H9 (cell line): Measurements from ENCODE around the gene CCDC9B. TPM values are rescaled to one million over a fixed set of nuclear protein-coding genes. Genes with fewer than 3 reads are reported as not detected.

Experiments
- DNase-seq: peaks from one replicate; pipeline ENCODE4 v3.0.0-alpha.2; 2017
- H2AFZ ChIP-seq: one replicate; pipeline ENCODE4 v1.6.1; 2013; ENCODE audit warnings: mild to moderate bottlenecking, low read length, control low read depth, moderate library complexity
- H2AK5ac ChIP-seq: 2 replicates; pipeline ENCODE4 v1.6.1; 2013; ENCODE audit warnings: low read length, control low read depth, mixed read lengths; ENCODE audit not compliant: insufficient read length
- H2BK120ac ChIP-seq: one replicate; pipeline ENCODE4 v1.6.1; 2013; ENCODE audit warnings: low read depth, mild to moderate bottlenecking, low read length, control low read depth, inconsistent platforms; ENCODE audit not compliant: poor library complexity, severe bottlenecking
- H2BK12ac ChIP-seq: 2 replicates; pipeline ENCODE4 v1.6.1; 2013; ENCODE audit warnings: low read length, control low read depth, mixed read lengths, low read depth; ENCODE audit not compliant: insufficient read length
- H2BK15ac ChIP-seq: 2 replicates; pipeline ENCODE4 v1.6.1; 2013; ENCODE audit warnings: low read depth, low read length, control low read depth
- H2BK20ac ChIP-seq: one replicate; pipeline ENCODE4 v1.6.1; 2013; ENCODE audit warnings: low read depth, mild to moderate bottlenecking, low read length, control low read depth, inconsistent platforms; ENCODE audit not compliant: poor library complexity, severe bottlenecking
- H2BK5ac ChIP-seq: 2 replicates; pipeline ENCODE4 v1.6.1; 2013; ENCODE audit warnings: low read length, control low read depth, mixed read lengths; ENCODE audit not compliant: insufficient read length
- H3K14ac ChIP-seq: 2 replicates; pipeline ENCODE4 v1.6.1; 2013; ENCODE audit warnings: low read length, control low read depth; ENCODE audit not compliant: insufficient read depth
- H3K18ac ChIP-seq: 2 replicates; pipeline ENCODE4 v1.6.1; 2013; ENCODE audit warnings: low read depth, mild to moderate bottlenecking, mixed read lengths, low read length, control low read depth; ENCODE audit not compliant: insufficient read length
- H3K23ac ChIP-seq: 2 replicates; pipeline ENCODE4 v1.6.1; 2013; ENCODE audit warnings: low read length, control low read depth, mixed read lengths, low read depth; ENCODE audit not compliant: insufficient read length
- H3K23me2 ChIP-seq: 2 replicates; pipeline ENCODE4 v1.6.1; 2013; ENCODE audit warnings: low read depth, mild to moderate bottlenecking, mixed read lengths, low read length, control low read depth; ENCODE audit not compliant: insufficient read length, poor library complexity, severe bottlenecking
- H3K27ac ChIP-seq: 2 replicates; pipeline ENCODE4 v1.5.1; 2013; ENCODE audit warnings: low read length, control low read depth, mixed read lengths, low read depth; ENCODE audit not compliant: insufficient read length
- H3K27me3 ChIP-seq: 2 replicates; pipeline ENCODE4 v1.6.1; 2013; ENCODE audit warnings: low read length, control low read depth, inconsistent platforms; ENCODE audit not compliant: insufficient read depth
- H3K4ac ChIP-seq: 2 replicates; pipeline ENCODE4 v1.6.1; 2013; ENCODE audit warnings: low read depth, mild to moderate bottlenecking, control low read depth, inconsistent platforms, low read length, moderate library complexity
- H3K4me1 ChIP-seq: 2 replicates; pipeline ENCODE4 v1.6.1; 2013; ENCODE audit warnings: low read length, control low read depth, inconsistent platforms; ENCODE audit not compliant: insufficient read depth
- H3K4me2 ChIP-seq: 2 replicates; pipeline ENCODE4 v1.6.1; 2013; ENCODE audit warnings: low read length, control low read depth, mixed read lengths; ENCODE audit not compliant: insufficient read length, insufficient read depth
- H3K56ac ChIP-seq: 2 replicates; pipeline ENCODE4 v1.6.1; 2013; ENCODE audit warnings: low read depth, mild to moderate bottlenecking, mixed read lengths, low read length, control low read depth; ENCODE audit not compliant: insufficient read length
- H3K79me1 ChIP-seq: 2 replicates; pipeline ENCODE4 v1.6.1; 2013; ENCODE audit warnings: low read depth, mild to moderate bottlenecking, moderate library complexity, low read length, control low read depth, inconsistent platforms; ENCODE audit not compliant: insufficient read depth, poor library complexity, severe bottlenecking
- H3K79me2 ChIP-seq: 2 replicates; pipeline ENCODE4 v1.6.1; 2013; ENCODE audit warnings: low read length, control low read depth, inconsistent platforms; ENCODE audit not compliant: insufficient read depth
- H3K9ac ChIP-seq: 2 replicates; pipeline ENCODE4 v1.6.1; 2013; ENCODE audit warnings: low read length, control low read depth, mixed read lengths; ENCODE audit not compliant: insufficient read length; ENCODE audit errors: extremely low read depth
- H3K9me3 ChIP-seq: one replicate; pipeline ENCODE4 v1.6.1; 2013; ENCODE audit warnings: low read depth, low read length, inconsistent platforms; ENCODE audit not compliant: control insufficient read depth
- H3T11ph ChIP-seq: one replicate; pipeline ENCODE4 v1.6.1; 2013; ENCODE audit warnings: mild to moderate bottlenecking, low read length, control low read depth, inconsistent platforms
- H4K20me1 ChIP-seq: one replicate; pipeline ENCODE4 v1.6.1; 2013; ENCODE audit not compliant: control insufficient read depth, insufficient read length, insufficient read depth
- H4K5ac ChIP-seq: 2 replicates; pipeline ENCODE4 v1.6.1; 2013; ENCODE audit warnings: low read depth, mild to moderate bottlenecking, mixed read lengths, low read length, control low read depth; ENCODE audit not compliant: insufficient read length
- H4K8ac ChIP-seq: replicated peaks from 2 replicates; pipeline ENCODE4 v1.6.1; 2013; ENCODE audit warnings: low read length, control low read depth, mixed read lengths, low read depth; ENCODE audit not compliant: insufficient read length
- H4K91ac ChIP-seq: 2 replicates; pipeline ENCODE4 v1.6.1; 2013; ENCODE audit warnings: low read depth, mild to moderate bottlenecking, moderate library complexity, mixed read lengths, low read length, control low read depth; ENCODE audit not compliant: insufficient read length
- H3K27ac Mint-ChIP-seq, 3 experiments: 2 replicates in 2 of 3; 3 replicates in 1 of 3; pipeline ENCODE4 v1.8.0; 2020 to 2021; ENCODE audit warnings: mixed read lengths in 3 of 3, mild to moderate bottlenecking in 1 of 3, moderate library complexity in 1 of 3
- H3K27me3 Mint-ChIP-seq: 2 replicates; pipeline ENCODE4 v1.8.0; 2021; ENCODE audit warnings: low read depth, mild to moderate bottlenecking, moderate library complexity, mixed read lengths
- H3K36me3 Mint-ChIP-seq, 3 experiments: 2 replicates in 2 of 3; 3 replicates in 1 of 3; pipeline ENCODE4 v1.8.0; 2020 to 2021; ENCODE audit warnings: low read depth in 3 of 3, mixed read lengths in 3 of 3; ENCODE audit not compliant: insufficient read depth in 1 of 3
- H3K4me1 Mint-ChIP-seq, 2 experiments: 2 replicates each; pipeline ENCODE4 v1.8.0; 2020; ENCODE audit warnings: mixed read lengths in 2 of 2
- H3K4me3 Mint-ChIP-seq, 2 experiments: 2 replicates in 1 of 2; 3 replicates in 1 of 2; pipeline ENCODE4 v1.8.0; 2020 to 2021; ENCODE audit warnings: mild to moderate bottlenecking in 2 of 2, mixed read lengths in 2 of 2, moderate library complexity in 1 of 2
- H3K9me3 Mint-ChIP-seq, 2 experiments: 2 replicates in 1 of 2; 3 replicates in 1 of 2; pipeline ENCODE4 v1.8.0; 2020; ENCODE audit warnings: mild to moderate bottlenecking in 2 of 2, mixed read lengths in 2 of 2, moderate library complexity in 1 of 2
- WGBS: extraction: QIAGEN DNeasy Blood & Tissue Kit; methylation state at CpG from one replicate; pipeline ENCODE4 v1.1.7; 2013; ENCODE audit warnings: missing lambda C conversion rate, low lambda C conversion rate, mixed read lengths; ENCODE audit not compliant: insufficient read length; ENCODE audit errors: extremely low coverage; 5-methylcytosine and 5-hydroxymethylcytosine counted together
- total RNA-seq: library from RNA; stranded (reverse); gene quantifications from 2 replicates; pipeline ENCODE4 v1.2.1, GENCODE V29; 2021
- TF ChIP-seq, protein P1 (sequence below): fragments of 200-600 bp; sonication (generic); conservative IDR thresholded peaks from 3 replicates; pipeline ENCODE4 v1.8.0; 2021; ENCODE audit warnings: antibody characterized with exemption, mild to moderate bottlenecking

Gene CCDC9B
- total RNA-seq, 1 experiment from 2014 or later: 0.48 TPM

DNA sequence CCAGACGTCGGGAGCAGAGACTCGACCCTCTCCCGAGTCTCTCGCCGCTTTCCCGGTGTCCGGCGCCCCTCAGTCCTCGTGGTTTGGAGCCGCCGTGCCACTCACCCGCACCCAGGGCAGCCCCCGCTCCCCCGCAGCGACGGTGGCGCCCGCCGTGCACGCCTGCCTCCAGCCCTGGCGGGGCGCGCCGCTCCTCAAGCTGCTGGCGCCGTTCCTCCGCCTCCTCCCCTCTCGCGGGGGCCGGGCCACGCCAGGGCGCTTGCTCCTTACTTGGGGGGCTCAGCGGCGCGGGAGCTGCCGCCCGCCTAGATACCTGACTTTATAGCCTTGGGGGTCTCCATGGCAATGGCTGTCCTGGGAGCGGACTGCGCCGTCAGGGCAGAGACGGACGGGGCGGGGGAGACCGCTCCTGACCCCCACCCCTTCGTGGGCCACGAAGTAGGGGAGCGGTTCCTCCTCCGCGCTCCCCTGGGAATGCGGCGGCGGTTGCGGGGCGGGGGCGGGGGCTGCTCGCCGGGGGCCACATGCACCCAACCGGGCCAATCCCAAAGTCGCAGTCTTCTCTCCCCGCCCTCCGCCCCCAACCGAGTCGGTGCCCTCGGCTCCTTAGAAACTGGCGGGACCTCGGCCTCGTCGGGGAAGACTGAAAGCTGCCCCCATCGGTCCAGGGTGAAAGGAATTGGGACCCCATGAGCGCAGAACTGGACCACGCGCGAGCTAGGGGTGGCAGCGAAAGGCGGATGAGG lies 57.7 kb downstream of the CCDC9B start, which contains the start of gene ANKRD63:
Gene ANKRD63 (minus strand): TSS at position 196 of the 746 bp plus-strand sequence. CDS start 478 bp downstream, outside the sequence.
- H3K4me1 Mint-ChIP-seq: peaks cover 38 to 59% of the 10 kb centered on the region in 2 experiments
- peaks cover 3% of the 10 kb centered on the region; the same call in 1 of the 2 replicates for H3K4me1 ChIP-seq
- peak within 1 kb of the TSS; percentile 50 to 76 for H3K4me3 Mint-ChIP-seq

More for the DNA sequence above, 57.7 kb downstream of the CCDC9B start, which contains the start of gene ANKRD63:
- Histone ChIP-seq H3K14ac (no peak within 1 kb of the TSS; the same call in 1 of the 2 replicates), H2BK20ac (no peak within 1 kb of the TSS), H3K9me3 (no peaks in the 10 kb centered on the region), H3K79me1 (no peaks in the 10 kb centered on the region), H3K27me3 (peaks cover 37% of the 10 kb centered on the region; the same call in 1 of the 2 replicates), H3K4me2 (peak within 1 kb of the TSS; percentile 41), H3K56ac (no peak within 1 kb of the TSS), H2BK15ac (no peak within 1 kb of the TSS), H2AK5ac (no peak within 1 kb of the TSS), H4K20me1 (no peaks in the 10 kb centered on the region), H3K18ac (no peak within 1 kb of the TSS), H3K27ac (no peak within 1 kb of the TSS), H4K91ac (no peak within 1 kb of the TSS), H3K79me2 (no peaks in the 10 kb centered on the region), H3K4ac (no peak within 1 kb of the TSS), H2BK5ac (no peak within 1 kb of the TSS), H3K9ac (no peak within 1 kb of the TSS), H2BK12ac (no peak within 1 kb of the TSS), H2AFZ (no peak within 1 kb of the TSS), H4K5ac (no peak within 1 kb of the TSS), H3T11ph (no peak within 1 kb of the TSS), H4K8ac (no peak within 1 kb of the TSS), H3K23ac (no peak within 1 kb of the TSS), H3K23me2 (peaks cover 10% of the 10 kb centered on the region), H2BK120ac (no peak within 1 kb of the TSS)
- Mint-ChIP-seq H3K36me3 (no peaks in the 10 kb centered on the region; a peak in 2 of 7 replicates), H3K9me3 (no peaks in the 10 kb centered on the region; a peak in 1 of 5 replicates), H3K27ac (no peak within 1 kb of the TSS), H3K27me3 (peaks cover 90% of the 10 kb centered on the region)
- TF ChIP-seq, protein P1, sequence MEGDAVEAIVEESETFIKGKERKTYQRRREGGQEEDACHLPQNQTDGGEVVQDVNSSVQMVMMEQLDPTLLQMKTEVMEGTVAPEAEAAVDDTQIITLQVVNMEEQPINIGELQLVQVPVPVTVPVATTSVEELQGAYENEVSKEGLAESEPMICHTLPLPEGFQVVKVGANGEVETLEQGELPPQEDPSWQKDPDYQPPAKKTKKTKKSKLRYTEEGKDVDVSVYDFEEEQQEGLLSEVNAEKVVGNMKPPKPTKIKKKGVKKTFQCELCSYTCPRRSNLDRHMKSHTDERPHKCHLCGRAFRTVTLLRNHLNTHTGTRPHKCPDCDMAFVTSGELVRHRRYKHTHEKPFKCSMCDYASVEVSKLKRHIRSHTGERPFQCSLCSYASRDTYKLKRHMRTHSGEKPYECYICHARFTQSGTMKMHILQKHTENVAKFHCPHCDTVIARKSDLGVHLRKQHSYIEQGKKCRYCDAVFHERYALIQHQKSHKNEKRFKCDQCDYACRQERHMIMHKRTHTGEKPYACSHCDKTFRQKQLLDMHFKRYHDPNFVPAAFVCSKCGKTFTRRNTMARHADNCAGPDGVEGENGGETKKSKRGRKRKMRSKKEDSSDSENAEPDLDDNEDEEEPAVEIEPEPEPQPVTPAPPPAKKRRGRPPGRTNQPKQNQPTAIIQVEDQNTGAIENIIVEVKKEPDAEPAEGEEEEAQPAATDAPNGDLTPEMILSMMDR: no peak
- DNase-seq: no peak
- WGBS: no CpG with 5 or more reads among the region's 76 CpGs
